Cardiac septum (tissue), 1 donor: ENCODE data around the gene POU2AF1. TPM values are rescaled to one million over a fixed set of nuclear protein-coding genes. Genes with fewer than 3 reads are reported as not detected.

Experiments used
- DNase-seq: peaks from one replicate; pipeline ENCODE4 v3.0.0-alpha.2; 2020; ENCODE audit warnings: low spot score
- intact Hi-C: fragments of 100-400 bp; cut with DNase I; formaldehyde crosslinking; loops from one replicate; pipeline ENCODE4 v1.14.0; 2022
- total RNA-seq: library from RNA; stranded (reverse); fragmentation: NEBNext Ultra II Directional; extraction: Animal tissue kit (Norgen Biotek cat#: 25700); gene quantifications from one replicate; pipeline ENCODE4 v1.2.1, GENCODE V29; 2021
- donor health status: DM: no; HTN: no; CAD: no.

POU2AF1 gene
- total RNA-seq, 1 donor from 2014 or later, result 0.13 TPM

DNA sequence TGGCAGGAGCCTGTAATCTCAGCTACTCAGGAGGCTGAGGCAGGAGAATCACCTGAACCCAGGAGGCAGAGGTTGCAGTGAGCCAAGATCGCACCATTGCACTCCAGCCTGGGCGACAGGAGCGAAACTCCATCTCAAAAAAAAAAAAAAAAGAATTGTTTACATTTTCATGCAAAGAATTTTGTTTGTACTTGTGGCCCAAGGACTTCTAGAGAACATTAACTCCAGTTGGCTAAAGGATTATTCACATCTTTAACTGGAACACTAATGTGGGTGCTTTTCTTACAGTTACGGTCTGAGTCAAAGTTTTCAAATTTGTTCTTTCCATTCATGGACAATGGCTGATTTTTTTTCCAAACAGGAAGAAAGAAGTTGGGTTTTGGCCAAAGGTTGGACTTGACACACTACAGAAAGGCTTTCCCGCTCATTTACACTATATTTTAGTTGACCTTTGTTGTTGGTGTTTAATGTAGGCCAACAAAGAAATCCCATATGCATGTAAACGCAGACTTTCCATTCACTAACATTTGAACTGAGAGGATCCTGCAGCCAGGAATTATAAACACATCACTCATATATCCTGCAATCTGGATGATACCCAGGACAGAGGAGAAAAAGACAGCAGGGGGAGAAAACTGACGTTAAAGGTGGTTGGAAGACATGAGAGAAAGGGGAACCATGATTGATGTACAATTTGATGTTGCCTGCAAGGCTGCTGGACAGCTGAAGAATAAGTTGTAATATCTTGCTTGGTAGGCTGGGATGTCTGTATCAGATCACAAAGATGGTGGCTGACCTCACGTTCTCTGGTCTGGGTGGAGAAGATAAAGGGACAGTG, 13.1 kb downstream of the POU2AF1 start:
- DNase-seq, result no peak
- intact Hi-C loops, result no loop called here

DNA sequence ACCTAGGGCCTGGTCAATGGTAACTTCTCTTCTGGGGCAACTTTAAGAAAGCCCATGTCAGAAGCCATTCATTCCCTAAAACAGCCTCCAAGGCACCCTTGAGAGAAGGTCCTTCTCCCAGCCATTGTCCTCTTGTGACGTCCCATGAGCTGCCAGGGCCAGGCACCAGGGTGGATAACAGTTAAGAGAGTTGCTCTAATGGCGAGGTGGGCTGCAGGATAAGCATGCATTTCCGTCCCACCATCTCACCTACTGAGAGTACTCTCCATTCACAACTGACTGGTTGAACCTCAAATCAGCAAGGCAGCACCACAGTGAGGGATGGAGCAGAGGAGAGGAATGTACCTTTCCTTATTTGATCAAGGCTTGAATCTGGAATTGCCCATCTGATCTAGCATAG, 14.6 kb downstream of the POU2AF1 start:
- no peak for DNase-seq
- intact Hi-C loops, result no loop called here

DNA sequence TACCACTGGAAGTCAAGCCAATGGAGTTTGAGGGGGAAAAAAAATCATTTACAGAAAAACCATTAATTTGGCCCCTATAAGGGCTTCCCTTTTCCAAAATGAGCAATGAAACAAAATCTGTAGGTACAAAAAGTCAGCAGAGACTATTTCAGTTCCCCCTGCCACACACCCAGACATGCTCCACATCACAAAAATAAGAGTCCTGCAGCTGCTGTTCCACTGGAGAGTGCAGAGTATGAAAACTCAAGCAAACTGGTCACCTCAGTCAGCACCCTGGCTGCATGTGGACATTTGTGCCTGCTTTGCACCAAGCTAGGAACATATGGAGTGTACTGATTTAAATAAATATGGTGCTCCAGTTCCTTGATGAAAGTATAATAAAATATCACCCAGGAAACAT, 15.1 kb downstream of the POU2AF1 start:
- intact Hi-C loops, result no loop called here
- DNase-seq, result no peak

DNA sequence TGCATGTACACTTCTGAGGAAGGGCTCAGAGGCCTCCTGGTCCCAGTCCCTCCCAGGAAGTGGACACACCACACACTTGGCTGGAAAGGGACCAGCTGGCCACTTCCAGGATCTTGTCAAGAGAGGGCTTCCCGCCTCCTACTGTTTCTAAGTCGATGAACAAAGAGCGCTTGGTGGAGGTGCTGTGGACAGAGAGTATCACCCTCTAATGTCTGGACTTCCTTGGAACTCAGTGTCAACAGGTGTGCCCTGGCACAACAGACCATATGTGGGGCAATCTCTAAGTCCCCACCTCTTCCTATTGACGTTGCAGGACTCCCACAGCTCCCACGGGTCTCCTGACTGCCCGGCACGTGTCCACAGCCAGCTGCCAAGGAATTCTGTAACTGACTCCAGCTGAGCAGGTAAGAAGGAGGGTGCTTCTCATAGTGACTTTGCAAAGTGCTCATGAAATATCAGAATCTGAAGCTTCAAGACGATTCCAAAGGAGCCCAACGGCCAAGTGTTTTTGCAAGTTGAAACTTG, 16.1 kb downstream of the POU2AF1 start:
- intact Hi-C loops, result no loop called here

DNA sequence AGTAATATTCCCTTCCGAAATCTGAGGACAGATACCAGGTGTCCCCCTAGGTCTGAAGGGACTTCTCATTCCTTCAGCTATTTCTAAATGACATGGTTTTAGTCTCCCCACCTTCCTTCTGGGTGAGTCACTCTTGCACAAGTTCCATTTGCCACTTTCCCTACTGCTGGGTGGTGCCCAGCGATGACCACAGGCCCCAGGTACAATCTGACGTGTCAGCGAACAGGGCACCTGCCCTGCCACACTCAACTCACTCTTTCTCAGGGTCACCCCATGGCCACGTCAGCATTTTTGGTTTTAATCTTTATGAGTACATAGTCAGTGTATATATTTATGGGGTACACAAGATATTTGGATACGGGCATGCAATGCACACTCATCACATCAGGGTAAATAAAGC, 17.2 kb downstream of the POU2AF1 start:
- intact Hi-C loops, result no loop called here
- DNase-seq, result no peak

More for the DNA sequence above, 16.1 kb downstream of the POU2AF1 start:
- DNase-seq, result no peak

DNA sequence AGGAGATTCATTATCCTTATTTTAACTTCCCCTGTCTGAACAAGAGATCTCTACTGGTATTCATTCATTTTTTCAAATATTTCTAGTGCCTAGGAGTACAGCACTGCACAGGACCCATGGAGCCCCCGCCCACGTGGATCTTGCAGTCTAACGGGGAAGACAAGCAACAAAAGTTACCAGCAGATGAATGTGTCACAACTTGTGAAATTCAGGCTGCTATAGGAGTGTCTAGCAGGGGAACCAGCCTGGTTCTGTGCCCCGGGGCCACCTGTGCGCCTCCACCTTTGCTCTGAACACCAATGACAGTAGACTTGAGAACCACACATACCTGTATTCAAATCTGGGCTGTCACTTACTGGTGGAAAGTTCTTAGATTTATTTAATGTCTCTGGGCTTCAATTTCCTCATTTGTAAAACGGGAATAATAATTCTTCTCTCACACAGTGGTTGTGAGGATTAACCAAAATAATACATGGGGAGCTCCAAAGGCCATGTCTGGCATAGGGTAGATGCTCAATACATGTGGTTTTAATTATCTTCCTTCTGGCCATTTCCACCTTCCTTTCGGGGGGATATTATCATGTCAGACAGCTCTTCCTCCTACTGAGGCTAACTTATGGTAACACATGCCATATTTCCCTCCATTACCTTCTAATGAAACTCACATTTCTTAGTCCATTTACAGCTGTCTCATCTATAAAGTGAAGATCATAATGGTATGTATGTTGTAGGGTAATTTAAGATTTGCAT, 17.8 kb downstream of the POU2AF1 start:
- DNase-seq, result no peak
- intact Hi-C loops, result no loop called here

DNA sequence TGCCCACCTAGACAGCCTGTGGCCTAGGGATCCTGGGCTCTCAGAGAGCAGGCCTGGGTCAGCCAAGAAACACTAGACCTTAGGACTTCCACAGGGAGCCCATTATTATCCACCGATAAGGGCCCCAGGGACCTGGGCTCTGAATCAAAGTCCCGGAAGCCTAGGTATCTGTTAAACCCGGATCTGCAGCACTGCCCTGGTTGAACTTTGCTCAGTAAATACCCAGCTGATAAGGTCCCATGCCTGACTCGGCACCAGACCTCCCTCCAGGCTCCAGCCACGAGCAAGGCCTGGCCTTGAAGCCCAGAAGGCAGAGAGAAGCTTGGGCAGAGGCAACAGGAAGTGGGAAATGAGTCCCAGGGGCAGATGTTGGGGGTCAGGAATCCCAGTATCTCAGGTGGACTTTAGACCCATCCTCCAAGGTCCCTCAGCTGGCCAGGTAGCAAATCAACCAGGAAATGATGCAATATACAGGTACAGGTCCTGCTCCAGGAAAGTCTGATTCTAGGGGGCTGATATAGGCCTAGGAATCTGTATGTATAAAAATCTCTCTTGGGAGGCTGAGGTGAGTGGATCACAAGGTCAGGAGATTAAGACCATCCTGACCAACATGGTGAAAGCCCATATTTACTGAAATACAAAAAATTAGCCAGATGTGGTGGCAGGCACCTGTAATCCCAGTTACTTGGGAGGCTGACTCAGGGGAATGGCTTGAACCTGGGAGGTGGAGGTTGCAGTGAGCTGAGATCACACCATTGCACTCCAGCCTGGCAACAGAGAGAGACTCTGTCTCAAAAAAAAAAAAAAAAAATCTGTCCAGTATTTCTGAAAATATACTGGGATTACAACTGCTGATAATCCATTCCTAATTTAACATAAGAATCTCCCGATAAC, 18.7 kb downstream of the POU2AF1 start:
- intact Hi-C loops, result no loop called here
- DNase-seq, result no peak

DNA sequence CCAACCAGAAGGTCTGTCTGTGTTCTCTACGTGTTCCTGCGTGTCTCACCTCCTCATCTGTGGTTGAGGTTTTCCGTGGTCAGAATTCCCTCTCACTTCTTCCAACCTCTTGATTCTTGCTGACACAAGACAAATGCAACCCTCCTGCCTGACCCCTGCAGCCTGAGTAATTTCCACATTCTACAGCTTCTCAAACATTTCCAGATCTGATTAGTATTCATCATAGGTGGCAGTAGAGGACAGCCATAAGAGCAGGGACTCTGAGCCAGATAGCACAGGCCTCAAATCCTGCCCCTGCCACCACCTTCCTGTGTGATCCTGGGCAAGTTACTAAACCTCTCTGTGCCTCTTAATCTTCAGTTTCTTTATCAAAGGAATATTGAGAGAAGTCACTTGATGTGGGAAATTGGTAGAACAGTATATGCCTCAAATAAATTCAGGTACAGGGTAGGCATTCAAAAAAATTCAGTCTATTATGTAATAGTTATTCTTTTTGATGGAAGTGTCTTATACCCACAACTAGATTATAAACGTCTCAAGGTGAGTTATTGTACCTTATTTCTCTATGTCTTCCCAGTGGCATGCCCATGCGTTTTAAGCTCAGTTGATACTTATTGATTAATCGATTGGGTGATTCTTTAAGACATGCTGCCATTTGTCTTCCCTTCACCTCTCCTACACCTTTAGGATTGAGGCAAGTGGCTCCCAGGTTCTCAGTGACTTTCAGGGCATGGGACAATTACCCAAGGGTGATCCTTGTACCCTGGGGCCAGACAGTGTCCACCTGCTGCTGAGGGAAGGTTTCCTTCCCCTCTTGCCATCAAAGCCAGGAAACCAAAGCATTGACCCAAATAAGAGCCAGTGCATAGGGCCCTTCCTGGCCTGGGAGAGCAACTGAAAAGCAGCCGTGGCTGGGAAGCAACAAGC, 19.6 kb downstream of the POU2AF1 start:
- intact Hi-C loops, result no loop called here
- DNase-seq, result no peak

DNA sequence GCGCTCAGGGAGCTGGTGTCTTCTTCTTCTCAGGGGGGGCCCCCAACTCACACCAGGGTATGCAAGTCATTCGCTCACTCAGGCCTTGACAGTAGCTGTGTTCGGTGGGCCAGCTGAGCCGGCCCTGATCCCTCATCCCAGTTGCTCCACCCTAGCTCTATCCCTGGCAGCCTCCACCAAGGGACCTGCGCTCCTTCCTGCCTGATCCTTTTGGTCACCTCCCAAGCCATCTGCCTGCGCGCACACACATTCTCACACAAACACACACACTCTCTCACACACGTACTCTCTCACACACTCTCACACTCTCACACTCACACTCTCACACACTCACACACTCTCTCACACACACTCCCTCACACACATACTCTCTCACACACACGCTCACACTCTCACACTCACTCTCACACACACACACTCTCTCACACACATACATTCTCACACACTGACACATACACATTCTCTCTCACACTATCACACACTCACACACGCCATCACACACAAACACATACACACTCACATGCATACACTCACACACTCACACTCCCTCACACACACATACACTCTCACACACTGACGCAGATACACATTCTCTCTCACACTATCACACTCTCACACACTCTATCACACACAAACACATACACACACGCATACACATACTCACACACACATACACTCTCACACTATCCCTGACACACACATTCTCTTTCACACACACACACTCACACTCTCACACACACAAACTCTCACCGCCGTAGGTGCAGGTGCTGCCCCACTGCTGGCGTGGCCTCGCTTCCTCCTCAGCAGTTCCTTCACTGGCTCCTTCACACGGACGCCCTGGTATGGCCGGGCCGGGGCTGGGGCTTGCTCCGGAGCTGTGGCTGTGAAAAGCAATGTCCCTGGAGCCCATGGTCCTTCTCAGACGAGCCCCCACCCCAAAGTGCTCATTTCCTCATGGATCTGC, 20.8 kb downstream of the POU2AF1 start:
- DNase-seq, result no peak
- intact Hi-C loops, result no loop called here

DNA sequence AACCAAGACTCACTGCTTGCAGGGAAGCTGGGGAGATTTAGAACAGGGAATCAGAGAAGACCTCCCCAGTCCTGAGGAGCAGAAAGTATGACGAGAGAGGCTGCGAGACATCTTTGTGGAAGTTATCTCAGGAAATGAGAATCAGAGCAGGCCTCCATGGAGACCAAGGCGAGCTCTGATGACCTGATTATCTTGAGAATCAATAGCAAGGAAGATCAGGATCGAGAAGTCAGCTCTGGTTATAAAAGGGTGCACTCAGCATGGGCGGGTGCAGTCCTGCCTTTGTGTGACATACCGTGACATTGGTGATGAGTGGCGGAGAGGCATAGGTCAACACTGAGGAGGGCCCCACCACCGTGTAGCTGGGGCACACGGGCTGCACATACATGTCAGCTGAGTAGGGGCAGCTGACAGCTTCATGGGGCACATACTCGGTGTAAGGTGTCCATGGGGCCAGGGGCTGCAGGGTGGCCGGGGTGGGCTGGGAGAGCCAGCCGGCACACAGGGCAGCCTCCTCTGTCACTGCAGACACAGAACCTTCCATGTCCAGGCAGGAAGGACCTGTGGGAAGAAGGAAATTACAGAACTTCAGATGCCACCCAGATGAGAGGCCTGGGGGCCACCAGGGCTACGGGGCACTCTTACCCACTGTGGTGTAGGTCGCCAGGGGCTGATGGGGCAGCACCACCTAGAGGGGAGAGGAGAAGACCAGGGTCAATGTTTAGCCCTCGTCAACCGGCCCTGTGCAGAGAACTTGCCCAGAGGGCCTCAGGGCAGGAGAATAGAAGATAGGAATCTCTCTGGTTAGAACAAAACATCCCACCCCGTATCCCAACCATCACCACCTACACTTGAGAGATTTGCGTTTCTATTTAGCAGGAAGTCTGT, 21.7 kb downstream of the POU2AF1 start:
- intact Hi-C loops, result no loop called here
- no peak for DNase-seq

DNA sequence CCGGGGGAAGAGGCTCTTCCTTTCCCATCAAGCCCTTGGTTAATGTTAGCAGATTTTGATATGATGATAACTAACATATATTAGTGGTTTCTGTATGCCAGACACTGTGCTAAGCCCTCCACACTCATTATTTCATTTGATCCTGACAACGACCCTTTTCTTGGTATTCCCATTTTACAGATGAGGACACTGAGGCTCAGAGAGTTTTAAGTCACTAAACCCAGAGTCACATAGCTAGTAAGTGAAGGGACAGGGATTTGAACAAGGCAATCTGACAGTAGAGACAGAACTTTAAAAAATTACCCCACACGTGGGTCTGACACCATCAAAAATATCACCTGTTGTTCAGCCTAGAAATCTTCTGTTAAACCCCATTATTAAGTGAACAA, 22.4 kb downstream of the POU2AF1 start:
- DNase-seq, result no peak
- intact Hi-C loops, result no loop called here

DNA sequence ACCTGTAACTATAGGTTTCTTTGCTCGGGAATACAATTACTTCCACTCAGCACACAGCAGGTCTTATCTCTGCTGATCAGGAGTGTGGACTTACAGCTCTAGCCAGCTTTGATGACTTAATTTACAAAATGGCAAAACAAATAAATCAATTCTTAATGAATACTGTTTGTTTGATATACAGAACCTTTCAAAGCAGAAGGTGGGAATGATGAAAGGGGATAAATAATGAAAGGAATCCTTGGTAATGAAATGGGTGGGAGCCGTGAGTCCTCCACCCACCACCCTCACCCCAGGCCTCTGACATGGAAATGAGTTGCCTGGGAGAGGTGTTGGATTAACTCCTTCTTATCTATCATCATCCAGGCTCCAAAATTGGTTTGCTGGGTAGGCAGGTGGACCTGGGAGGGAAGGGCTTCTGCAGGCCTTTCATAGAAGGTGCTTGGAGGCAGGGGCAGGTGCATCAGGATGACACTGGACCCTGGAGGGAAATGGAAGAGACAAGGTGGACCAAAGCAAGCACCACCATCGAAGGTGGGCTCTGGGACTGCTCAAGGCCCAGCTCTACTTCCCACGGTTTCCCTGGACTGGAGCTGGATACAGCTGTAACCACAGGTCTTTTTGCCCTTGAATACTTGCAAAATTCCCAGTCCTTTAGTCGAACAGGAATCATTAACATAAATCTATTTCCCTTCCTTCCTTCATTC, 23.0 kb downstream of the POU2AF1 start:
- no peak for DNase-seq
- intact Hi-C loops, result no loop called here

DNA sequence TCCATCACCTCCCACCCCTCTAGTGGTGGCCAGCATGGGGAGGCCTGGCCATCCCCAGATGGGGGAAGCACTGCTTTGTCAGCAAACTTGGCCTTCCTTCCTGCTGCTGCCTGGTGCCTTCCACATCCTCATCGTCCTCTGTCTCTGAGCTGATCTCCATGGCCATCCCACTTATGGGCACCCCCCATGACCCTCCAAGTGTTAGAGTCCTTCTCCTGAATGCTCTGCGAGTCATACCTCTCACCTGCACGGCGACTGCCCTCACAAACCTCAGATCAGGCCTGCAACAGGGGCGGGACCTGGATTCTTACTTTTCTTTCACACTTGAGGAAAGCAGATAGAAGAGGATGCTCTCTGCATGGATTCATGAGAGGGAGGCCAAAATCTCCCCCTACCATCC, 24.0 kb downstream of the POU2AF1 start:
- intact Hi-C loops, result no loop called here
- no peak for DNase-seq

DNA sequence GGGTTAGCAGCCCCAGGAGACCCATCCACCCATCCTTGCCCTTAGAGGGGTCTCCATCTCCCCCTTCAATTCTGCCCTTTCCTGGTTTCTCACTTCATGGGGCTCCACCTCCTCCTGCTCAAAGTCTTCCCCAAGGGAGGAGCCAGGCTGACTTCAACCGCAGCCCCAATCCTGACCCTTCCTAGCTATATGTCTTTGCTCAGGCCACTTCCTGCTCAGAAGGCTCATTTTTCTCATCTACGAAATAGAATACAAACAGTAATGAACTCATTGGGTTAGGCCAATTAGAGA, 24.5 kb downstream of the POU2AF1 start:
- intact Hi-C loops, result no loop called here

DNA sequence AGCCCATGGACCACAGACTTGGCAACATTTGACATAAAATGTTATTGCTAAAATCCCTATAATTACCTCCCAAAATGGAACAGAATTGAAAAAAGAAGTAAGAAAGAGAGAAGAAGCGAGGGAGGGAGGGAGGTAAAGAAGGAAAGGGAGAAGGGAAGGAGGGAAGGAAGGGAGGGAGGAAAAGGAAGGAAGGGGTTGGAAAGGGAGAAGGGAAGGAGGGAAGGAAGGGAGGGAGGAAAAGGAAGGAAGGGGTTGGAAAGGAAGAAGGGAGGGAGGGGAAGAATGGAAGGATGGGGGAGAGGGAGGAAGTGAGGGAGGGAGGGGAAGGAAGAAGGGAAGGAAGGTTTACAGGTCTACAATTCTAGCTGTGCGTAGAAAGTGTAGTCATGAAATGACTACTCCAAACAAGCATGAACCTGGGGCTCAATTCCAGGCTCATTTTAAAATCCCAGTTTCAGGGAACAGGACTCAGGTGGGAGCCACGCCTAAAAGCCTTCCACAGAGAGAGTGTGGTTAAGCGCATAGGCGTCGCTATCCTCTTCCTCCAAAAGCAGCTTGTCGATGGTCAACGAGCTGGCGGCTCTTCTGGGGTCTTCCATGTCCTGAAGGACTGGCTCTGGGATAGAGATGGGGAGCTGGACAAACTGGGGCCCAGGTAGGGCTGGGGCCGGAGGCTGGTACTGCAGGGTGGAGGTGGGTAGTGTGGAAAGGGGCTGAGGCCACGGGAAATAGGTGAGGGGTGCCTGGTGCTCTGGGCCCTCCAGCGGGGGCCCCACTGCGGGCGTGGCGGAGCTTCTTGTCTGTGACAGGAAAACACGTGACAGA, 25.1 kb downstream of the POU2AF1 start:
- DNase-seq, result no peak
- intact Hi-C loops, result no loop called here

More for the DNA sequence above, 24.5 kb downstream of the POU2AF1 start:
- DNase-seq, result no peak
